Choroid plexus epithelial cell (primary cell): ENCODE measurements around the gene AOPEP.

ENCODE experiments used
- DNase-seq: peaks from one replicate; pipeline ENCODE4 v3.0.0-alpha.2; 2010; ENCODE audit warnings: low read depth
- H3K4me3 ChIP-seq: 2 replicates; pipeline ENCODE4 v1.5.1; 2011; ENCODE audit warnings: low read depth, mild to moderate bottlenecking, control low read depth, low read length, moderate library complexity
- TF ChIP-seq, protein P1 (sequence below): conservative IDR thresholded peaks from 2 replicates; pipeline ENCODE4 v1.5.1; 2011; ENCODE audit warnings: low read depth, mild to moderate bottlenecking, control low read depth, inconsistent platforms, low read length, moderate library complexity

Gene AOPEP

DNA sequence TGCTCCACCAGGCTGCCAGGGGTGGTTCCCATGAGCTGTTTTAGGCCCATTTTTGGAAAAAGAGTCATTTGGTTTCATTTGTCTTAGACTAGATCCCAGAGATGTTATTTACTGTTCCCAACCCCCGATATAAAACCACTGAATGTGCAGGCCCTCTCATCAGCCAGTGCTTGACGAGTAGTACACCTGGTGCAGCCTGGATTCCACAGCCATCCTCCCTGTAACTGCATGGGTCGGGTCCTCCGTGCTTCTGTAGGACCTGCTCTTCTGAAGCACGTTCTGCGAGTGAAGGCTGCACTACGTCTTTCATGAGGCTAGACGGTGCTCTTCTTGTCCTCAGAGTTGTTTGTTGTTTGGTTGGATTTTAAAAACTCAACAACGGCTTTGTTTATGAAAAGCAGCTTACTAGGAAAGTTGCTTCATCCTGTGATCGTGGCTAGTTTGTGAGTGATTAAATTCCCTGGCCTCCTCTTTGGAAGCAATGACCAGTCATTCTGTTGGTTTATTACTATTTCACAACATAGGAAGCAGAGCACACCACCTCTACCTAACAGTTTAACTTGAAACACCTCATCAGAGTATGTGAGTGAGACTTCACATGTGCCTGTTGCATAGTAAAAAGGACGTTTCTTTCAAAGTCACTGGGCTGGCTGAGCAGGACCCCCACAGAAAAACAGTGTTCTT is 135.2 kb downstream of the AOPEP start:
- TF ChIP-seq, protein P1, sequence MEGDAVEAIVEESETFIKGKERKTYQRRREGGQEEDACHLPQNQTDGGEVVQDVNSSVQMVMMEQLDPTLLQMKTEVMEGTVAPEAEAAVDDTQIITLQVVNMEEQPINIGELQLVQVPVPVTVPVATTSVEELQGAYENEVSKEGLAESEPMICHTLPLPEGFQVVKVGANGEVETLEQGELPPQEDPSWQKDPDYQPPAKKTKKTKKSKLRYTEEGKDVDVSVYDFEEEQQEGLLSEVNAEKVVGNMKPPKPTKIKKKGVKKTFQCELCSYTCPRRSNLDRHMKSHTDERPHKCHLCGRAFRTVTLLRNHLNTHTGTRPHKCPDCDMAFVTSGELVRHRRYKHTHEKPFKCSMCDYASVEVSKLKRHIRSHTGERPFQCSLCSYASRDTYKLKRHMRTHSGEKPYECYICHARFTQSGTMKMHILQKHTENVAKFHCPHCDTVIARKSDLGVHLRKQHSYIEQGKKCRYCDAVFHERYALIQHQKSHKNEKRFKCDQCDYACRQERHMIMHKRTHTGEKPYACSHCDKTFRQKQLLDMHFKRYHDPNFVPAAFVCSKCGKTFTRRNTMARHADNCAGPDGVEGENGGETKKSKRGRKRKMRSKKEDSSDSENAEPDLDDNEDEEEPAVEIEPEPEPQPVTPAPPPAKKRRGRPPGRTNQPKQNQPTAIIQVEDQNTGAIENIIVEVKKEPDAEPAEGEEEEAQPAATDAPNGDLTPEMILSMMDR = no peak
- H3K4me3 ChIP-seq = no peak overlapping the region
- DNase-seq = peak; percentile 74

DNA sequence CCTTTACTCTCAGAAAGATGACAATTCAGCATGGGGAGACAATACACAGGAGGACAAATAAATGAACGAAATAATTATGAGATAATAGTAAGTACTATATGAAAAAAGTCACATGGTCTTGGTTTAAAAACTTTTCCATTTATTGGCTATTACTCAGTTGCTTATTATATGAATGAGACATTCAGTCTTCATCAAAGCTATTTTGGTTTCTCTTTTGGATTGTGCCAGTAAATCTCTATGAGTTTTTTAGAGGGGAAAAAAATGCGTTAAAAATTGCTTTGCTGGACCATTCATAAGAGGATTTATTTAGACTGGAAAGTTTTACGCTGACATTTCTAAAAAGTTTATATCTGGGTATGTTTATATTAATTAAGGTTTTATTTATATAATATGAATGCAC is 137.7 kb downstream of the AOPEP start:
- peak; percentile 51 for DNase-seq
- TF ChIP-seq, protein P1 = no peak
- no peak overlapping the region for H3K4me3 ChIP-seq

DNA sequence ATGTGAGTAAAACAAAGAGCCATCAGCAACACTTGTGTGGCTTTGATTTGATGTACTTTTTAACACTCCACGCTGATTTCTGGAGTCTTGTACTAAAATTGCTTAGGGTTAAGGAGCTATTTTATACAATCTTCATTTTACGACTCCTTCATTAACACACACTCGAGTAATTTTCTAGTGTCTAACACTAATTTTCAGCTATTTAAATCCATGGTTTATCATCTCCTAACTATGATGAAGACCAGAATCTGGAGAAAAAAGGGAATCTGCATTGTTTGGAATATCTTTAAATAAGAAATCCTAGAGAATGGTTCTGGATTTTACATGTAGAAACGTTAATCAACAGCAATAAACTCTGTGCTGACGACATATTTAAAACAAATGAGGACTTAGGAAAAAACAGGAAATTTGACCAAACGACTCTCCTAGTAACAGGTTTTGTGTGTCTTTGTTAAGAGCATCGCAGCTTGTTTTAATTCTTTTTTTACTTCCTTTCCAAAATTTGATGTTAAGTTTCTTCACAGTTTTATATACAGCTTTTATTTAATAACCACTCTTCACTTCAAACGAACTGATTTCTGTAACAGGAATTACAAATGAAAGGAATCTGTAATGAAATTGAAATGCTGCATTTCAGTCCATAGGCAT is 138.5 kb downstream of the AOPEP start:
- TF ChIP-seq, protein P1 = no peak
- H3K4me3 ChIP-seq = no peak overlapping the region
- no peak for DNase-seq

DNA sequence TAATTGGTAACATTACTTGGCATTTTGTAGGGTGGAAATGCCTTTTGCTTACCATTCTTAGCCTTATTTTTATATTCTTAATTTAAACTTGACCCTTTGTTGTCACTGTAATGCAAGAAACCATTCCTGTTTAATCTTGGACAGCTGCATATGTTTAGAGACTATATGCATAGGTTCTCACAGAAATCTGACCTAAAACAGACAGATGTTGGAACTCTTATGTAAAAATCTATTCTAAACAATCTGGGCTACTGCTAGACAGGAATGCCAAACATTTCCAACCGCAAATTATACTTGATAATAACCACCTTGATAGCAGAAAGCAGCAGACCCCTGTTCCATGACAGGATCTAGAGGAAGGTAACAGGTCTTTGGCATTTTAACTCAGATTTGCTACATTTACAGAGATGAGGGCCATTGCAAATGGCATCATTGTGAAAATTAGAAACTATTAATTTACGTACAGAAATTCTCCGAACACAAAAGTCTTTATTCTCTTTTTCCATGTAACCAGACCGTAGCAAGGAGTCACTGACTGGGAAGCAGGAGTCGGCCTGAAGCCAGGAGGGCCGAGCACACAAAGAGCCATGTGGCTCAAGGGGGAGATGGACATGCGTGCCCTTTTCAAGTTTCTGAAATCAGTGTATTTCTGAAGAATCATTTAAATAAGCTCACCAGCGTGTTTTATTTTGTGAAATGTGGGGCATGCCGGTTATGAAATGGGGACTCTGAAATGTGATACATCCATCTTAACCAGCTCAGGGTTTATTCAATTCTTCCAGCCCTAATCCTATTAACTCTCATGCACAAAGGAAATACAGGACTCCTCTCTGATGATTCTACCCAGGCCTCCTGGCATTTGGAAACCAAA is 139.3 kb downstream of the AOPEP start:
- no peak overlapping the region for H3K4me3 ChIP-seq
- DNase-seq = peak; percentile 72
- TF ChIP-seq, protein P1 = no peak

DNA sequence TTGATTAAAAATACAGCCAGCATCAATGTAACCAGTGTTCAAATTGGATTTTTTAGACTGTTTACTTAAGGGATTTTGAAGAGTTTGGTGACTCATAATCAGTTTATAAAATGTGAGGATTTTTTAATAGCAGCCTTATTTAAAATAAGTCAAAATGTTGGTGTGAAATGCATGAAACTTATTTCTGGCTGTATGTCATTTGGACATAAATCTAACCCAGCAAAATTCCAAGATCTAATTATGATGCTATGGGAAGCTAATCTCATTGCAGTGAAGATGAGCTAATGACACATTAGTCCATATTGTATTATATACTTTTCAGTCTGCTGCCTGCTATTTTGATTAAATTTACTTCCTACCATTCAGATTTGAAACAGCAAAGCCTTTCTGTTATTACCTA is 140.3 kb downstream of the AOPEP start:
- peak; percentile 23 for DNase-seq
- TF ChIP-seq, protein P1 = no peak
- no peak overlapping the region for H3K4me3 ChIP-seq

DNA sequence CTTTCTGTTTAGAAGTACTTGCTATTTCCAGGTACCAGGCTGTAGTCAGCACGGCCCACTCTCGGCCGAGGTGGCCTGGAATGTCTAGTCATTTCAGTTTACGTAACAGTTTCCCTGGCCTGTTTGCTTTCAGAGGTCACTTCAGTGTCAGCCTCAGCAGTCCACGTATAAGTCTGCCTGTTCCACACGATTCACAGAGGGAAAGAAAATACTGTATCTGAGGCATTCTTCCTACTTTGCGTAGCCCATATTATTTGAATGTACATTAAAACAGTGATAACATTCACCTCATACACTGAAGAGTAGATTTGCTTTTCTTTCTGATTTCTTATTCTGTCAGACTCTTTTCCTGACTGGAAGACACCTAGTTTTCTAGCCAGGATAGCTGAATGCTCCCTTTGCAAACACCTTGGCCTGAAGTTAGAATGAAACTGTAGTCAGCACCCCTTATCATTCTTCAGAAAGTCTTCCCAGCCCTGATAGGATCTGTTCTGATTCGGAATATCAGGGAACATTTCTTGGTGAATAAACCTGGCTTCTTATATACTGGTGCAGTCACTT is 140.9 kb downstream of the AOPEP start:
- no peak overlapping the region for H3K4me3 ChIP-seq

More for the DNA sequence above, 140.9 kb downstream of the AOPEP start:
- TF ChIP-seq, protein P1 = no peak
- peak; percentile 98 for DNase-seq
